Measurements from ENCODE around the gene RAP2A. TPM values are rescaled to one million over a fixed set of nuclear protein-coding genes. Genes with fewer than 3 reads are reported as not detected.

Gene RAP2A
- total RNA-seq, 2 donors from 2014 or later, result 4.3 to 7.3 TPM

DNA sequence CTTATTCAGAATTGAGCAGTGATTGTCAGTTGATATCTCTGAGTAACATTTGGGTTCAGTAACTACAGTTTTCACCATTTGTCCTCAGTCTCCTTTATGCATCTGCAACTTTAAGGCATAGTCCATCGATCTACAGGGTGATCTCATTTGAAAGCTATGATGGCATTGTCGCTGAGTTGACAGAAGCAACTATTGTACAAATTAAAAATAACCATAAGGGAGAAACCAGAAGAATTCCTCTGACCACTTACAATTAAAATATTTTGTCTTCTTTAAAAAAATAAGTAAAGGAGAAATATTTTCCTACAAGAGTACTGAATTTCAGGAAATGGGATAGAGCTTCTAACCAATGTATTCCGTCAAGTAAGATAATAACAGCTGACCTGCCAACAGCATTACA, 30.6 kb downstream of the RAP2A start:
- TF ChIP-seq, protein P1, sequence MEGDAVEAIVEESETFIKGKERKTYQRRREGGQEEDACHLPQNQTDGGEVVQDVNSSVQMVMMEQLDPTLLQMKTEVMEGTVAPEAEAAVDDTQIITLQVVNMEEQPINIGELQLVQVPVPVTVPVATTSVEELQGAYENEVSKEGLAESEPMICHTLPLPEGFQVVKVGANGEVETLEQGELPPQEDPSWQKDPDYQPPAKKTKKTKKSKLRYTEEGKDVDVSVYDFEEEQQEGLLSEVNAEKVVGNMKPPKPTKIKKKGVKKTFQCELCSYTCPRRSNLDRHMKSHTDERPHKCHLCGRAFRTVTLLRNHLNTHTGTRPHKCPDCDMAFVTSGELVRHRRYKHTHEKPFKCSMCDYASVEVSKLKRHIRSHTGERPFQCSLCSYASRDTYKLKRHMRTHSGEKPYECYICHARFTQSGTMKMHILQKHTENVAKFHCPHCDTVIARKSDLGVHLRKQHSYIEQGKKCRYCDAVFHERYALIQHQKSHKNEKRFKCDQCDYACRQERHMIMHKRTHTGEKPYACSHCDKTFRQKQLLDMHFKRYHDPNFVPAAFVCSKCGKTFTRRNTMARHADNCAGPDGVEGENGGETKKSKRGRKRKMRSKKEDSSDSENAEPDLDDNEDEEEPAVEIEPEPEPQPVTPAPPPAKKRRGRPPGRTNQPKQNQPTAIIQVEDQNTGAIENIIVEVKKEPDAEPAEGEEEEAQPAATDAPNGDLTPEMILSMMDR (IDR thresholded peaks at IDR 0.05), result no peak
- no peak for TF ChIP-seq POLR2A (IDR thresholded peaks at IDR 0.05)
- no peaks in the 10 kb centered on the region for H3K27me3 ChIP-seq
- H3K9me3 ChIP-seq, result no peaks in the 10 kb centered on the region
- peaks cover 5% of the 10 kb centered on the region for H3K4me1 ChIP-seq
- DNase-seq (no peak), ATAC-seq (no peak)
- intact Hi-C loops (cut with DNase I), result no loop called here
- WGBS, 2 donors, result 85% methylated on average over 3 of the region's 3 CpGs
- no peaks in the 10 kb centered on the region for H3K36me3 ChIP-seq (replicated peaks in 1 of 2; ENCODE audit: insufficient read depth in 1 of 2, low read depth in 2 of 2)
- no peak overlapping the region for H3K27ac ChIP-seq
- no peak overlapping the region for H3K4me3 ChIP-seq

DNA sequence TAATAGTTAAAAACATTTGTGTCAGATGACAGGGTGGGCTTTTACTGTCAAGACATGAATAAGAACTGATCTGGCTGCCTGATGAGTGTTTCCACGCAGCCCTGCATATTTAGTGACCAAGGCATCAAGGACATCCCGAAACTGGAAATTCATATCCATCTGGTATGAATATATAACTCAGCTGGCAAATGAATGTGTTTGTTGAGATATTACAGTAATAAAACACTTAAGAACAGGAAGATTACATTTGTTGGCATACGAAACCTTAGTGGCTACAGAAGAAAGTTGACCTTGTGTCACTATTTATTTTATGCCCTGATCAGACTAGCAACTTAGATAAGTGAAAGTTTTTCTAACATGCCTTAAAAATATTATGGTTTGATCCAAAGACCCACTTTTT, 32.8 kb downstream of the RAP2A start:
- no peaks in the 10 kb centered on the region for H3K27me3 ChIP-seq
- peak; percentile 45 for ATAC-seq
- 23 to 27% methylated on average over 3 of the region's 3 CpGs for WGBS, 2 donors

DNA sequence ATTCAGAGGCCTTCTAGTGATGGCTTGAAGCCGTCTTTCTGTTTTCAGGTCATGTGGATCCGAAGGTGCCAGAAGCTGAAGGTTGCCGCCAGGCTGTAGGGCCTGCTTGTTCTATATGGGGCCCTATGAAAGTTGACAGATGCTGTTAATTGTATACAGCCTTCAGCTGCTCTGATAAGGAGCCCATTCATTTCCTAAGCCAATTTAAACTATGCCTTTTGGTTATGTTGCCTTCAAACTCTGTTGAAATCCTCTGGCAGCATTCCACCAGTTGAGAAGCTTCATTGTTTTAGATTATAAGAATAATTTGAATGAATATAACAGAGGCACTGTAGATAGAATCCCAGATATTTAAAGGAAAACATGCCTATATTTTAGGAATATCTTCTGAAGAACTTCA, 34.4 kb downstream of the RAP2A start:
- Histone ChIP-seq H3K36me3 (replicated peaks in 1 of 2; ENCODE audit: insufficient read depth in 1 of 2, low read depth in 2 of 2) (no peaks in the 10 kb centered on the region), H3K4me1 (peaks cover 5% of the 10 kb centered on the region), H3K27me3 (no peaks in the 10 kb centered on the region), H3K9me3 (no peaks in the 10 kb centered on the region), H3K27ac (no peak overlapping the region), H3K4me3 (no peak overlapping the region)
- TF ChIP-seq POLR2A (IDR thresholded peaks at IDR 0.05), result no peak
- TF ChIP-seq, protein P1 (IDR thresholded peaks at IDR 0.05), result no peak
- ATAC-seq (no peak), DNase-seq (no peak)
- WGBS, 2 donors, result 85 to 89% methylated on average over 3 of the region's 3 CpGs
- intact Hi-C loops (cut with DNase I), result no loop called here

More for the DNA sequence above, 32.8 kb downstream of the RAP2A start:
- Histone ChIP-seq H3K36me3 (replicated peaks in 1 of 2; ENCODE audit: insufficient read depth in 1 of 2, low read depth in 2 of 2) (no peaks in the 10 kb centered on the region), H3K9me3 (no peaks in the 10 kb centered on the region), H3K4me1 (peaks cover 5% of the 10 kb centered on the region), H3K27ac (no peak overlapping the region), H3K4me3 (no peak overlapping the region)
- no peak for DNase-seq
- intact Hi-C loops (cut with DNase I), result no loop called here
- TF ChIP-seq, protein P1 (IDR thresholded peaks at IDR 0.05), result no peak
- no peak for TF ChIP-seq POLR2A (IDR thresholded peaks at IDR 0.05)

DNA sequence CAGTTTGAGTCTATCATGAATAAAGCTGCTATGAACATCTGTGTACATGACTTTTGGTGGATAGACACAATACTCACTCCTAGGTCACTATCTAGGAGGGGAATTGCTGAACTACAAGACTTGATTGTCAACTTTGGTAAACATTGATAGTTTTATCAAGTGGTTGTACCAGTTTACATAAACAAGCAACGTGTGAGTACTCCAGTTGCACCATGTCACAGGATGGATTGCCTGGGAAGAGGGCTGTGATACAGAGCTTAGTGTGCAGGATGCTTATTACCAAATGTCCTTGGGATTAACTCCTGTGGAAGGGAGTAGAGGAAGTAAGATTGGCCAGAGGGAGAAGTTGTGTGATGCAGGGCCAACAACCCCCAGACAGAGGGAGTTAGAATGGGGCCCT, 37.7 kb downstream of the RAP2A start:
- TF ChIP-seq, protein P1 (IDR thresholded peaks at IDR 0.05), result no peak
- TF ChIP-seq POLR2A (IDR thresholded peaks at IDR 0.05), result no peak
- no peaks in the 10 kb centered on the region for H3K9me3 ChIP-seq
- WGBS, 2 donors, result 0 to 7% methylated on average over 1 of the region's 1 CpG
- no peak overlapping the region for H3K4me3 ChIP-seq
- no peak for DNase-seq
- H3K4me1 ChIP-seq, result peaks cover 2% of the 10 kb centered on the region
- no peaks in the 10 kb centered on the region for H3K27me3 ChIP-seq
- H3K36me3 ChIP-seq (replicated peaks in 1 of 2; ENCODE audit: insufficient read depth in 1 of 2, low read depth in 2 of 2), result no peaks in the 10 kb centered on the region
- no peak for ATAC-seq
- intact Hi-C loops (cut with DNase I), result no loop called here
- no peak overlapping the region for H3K27ac ChIP-seq

DNA sequence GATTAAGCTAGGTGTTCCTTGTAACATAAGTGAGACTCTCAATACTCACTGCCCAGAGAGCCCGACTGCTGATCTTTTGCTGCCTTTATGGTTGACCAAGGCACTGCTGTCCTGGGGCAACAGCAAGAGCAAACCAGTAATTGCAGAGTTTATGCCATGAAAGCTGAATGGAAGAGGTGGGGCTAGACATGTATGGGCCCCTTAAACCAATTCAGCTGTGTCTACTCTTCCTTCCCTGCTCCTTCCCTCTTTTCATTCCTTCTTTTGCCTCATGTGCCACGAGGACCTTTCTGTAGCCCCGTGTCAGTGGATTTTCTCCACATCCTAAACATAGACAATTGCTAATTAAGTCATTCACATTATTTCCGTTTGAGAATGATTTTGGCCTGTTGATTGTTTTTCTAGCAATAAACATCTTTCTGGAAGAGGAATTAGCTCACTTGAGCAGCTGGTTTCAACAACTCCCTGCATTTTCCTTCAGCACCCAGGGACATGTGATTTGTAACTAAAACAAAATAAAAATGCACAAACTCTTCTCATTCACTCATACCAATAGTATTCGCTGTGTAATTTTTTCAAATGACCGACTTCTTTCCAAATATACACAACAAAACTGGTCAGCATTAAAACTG, 40.5 kb downstream of the RAP2A start:
- intact Hi-C loops (cut with DNase I), result no loop called here
- no peak for DNase-seq
- no peaks in the 10 kb centered on the region for H3K9me3 ChIP-seq
- H3K4me3 ChIP-seq, result no peak overlapping the region
- no peaks in the 10 kb centered on the region for H3K27me3 ChIP-seq
- WGBS, 2 donors, result 75 to 81% methylated on average over 6 of the region's 6 CpGs
- TF ChIP-seq, protein P1 (IDR thresholded peaks at IDR 0.05), result no peak
- TF ChIP-seq POLR2A (IDR thresholded peaks at IDR 0.05), result no peak
- no peak overlapping the region for H3K27ac ChIP-seq
- no peaks in the 10 kb centered on the region for H3K4me1 ChIP-seq
- no peaks in the 10 kb centered on the region for H3K36me3 ChIP-seq (replicated peaks in 1 of 2; ENCODE audit: insufficient read depth in 1 of 2, low read depth in 2 of 2)
- no peak for ATAC-seq

Measured in body of pancreas (tissue), 4 donors.